CD4-positive, alpha-beta memory T cell (primary cell): ENCODE measurements around the gene CD3D. TPM values are rescaled to one million over a fixed set of nuclear protein-coding genes. Genes with fewer than 3 reads are reported as not detected.

Experiments used
- CTCF ChIA-PET: fragments of 350-600 bp; sonication (Branson Sonifier 250); formaldehyde crosslinking; loops from one replicate; lab custom pipeline; 2021; ENCODE audit warnings: inconsistent platforms; ENCODE audit not compliant: partially characterized antibody; lab: Charles Lee
- POLR2A ChIA-PET: fragments of 350-600 bp; sonication (Branson Sonifier 250); formaldehyde crosslinking; loops from one replicate; lab custom pipeline; 2021; ENCODE audit not compliant: partially characterized antibody; lab: Charles Lee
- DNase-seq, 5 donors: peaks; one replicate each; pipeline versions ENCODE4 v3.0.0 to v3.0.0-alpha.2; 2020 to 2022; ENCODE audit warnings: mixed read lengths in 1 of 5
- H3K27ac ChIP-seq: one replicate; pipeline ENCODE4 v1.7.0; 2013; ENCODE audit warnings: low read depth, low read length
- H3K27me3 ChIP-seq: 2 replicates; pipeline ENCODE4 v1.7.0; 2013; ENCODE audit warnings: mild to moderate bottlenecking, low read length, moderate library complexity; ENCODE audit not compliant: insufficient read depth
- H3K36me3 ChIP-seq: 2 replicates; pipeline ENCODE4 v1.7.0; 2013; ENCODE audit warnings: mild to moderate bottlenecking, low read length, moderate library complexity; ENCODE audit not compliant: insufficient read depth
- H3K4me1 ChIP-seq: 2 replicates; pipeline ENCODE4 v1.7.0; 2013; ENCODE audit warnings: mild to moderate bottlenecking, low read length, moderate library complexity; ENCODE audit not compliant: insufficient read depth
- H3K4me3 ChIP-seq, 2 donors: one replicate each; pipeline ENCODE4 v1.7.0; 2013; ENCODE audit warnings: low read length in 2 of 2, mild to moderate bottlenecking in 1 of 2
- H3K9me3 ChIP-seq, 2 donors: one replicate each; pipeline ENCODE4 v1.7.0; 2013; ENCODE audit warnings: low read length in 2 of 2, control low read depth in 1 of 2; ENCODE audit not compliant: control insufficient read depth in 1 of 2
- H3K27ac Mint-ChIP-seq, 7 donors: one replicate each; pipeline ENCODE4 v1.8.0; 2020 to 2021; ENCODE audit warnings: mixed read lengths in 7 of 7, mild to moderate bottlenecking in 6 of 7, inconsistent platforms in 3 of 7, moderate library complexity in 3 of 7
- H3K27me3 Mint-ChIP-seq, 2 donors: one replicate each; pipeline ENCODE4 v1.8.0; 2020 to 2021; ENCODE audit warnings: mixed read lengths in 2 of 2
- H3K36me3 Mint-ChIP-seq, 2 donors: one replicate each; pipeline ENCODE4 v1.8.0; 2020 to 2021; ENCODE audit warnings: mixed read lengths in 2 of 2, inconsistent platforms in 1 of 2, mild to moderate bottlenecking in 1 of 2
- H3K4me1 Mint-ChIP-seq, 4 donors: one replicate each; pipeline ENCODE4 v1.8.0; 2020 to 2021; ENCODE audit warnings: mixed read lengths in 4 of 4, mild to moderate bottlenecking in 1 of 4
- H3K4me3 Mint-ChIP-seq, 8 donors: one replicate each; pipeline ENCODE4 v1.8.0; 2020 to 2021; ENCODE audit warnings: mixed read lengths in 8 of 8, mild to moderate bottlenecking in 7 of 8, moderate library complexity in 6 of 8, inconsistent platforms in 3 of 8
- H3K9me3 Mint-ChIP-seq, 8 donors: one replicate each; pipeline ENCODE4 v1.8.0; 2020 to 2021; ENCODE audit warnings: mixed read lengths in 8 of 8, mild to moderate bottlenecking in 5 of 8, inconsistent platforms in 3 of 8, moderate library complexity in 1 of 8
- intact Hi-C: fragments of 100-400 bp; cut with micrococcal nuclease; formaldehyde crosslinking; loops from one replicate; pipeline ENCODE4 v1.15.1; 2023
- polyA plus RNA-seq, 2 donors: library from polyadenylated mRNA; unstranded; fragments of 300-500 nt; fragmentation: Illumina TruSeq; gene quantifications; one replicate each; pipeline ENCODE4 v1.2.3, GENCODE V29; 2021
- total RNA-seq, 2 experiments: library from RNA; stranded (reverse); gene quantifications; one replicate each; pipeline ENCODE4 v1.2.3, GENCODE V29; 2021

CD3D gene
- total and polyA plus RNA-seq, 4 experiments from 2014 or later = 338 to 1,046 (median 668) TPM

GRCh38 chr11:118341261-118341660 is 1.2 kb downstream of the CD3D start:
- Histone ChIP-seq H3K36me3 (peaks cover 16% of the 10 kb centered on the region), H3K4me3 (peak overlapping the region; percentile 89 to 97), H3K4me1 (peaks cover 68% of the 10 kb centered on the region), H3K9me3 (no peaks in the 10 kb centered on the region), H3K27me3 (no peaks in the 10 kb centered on the region), H3K27ac (peak overlapping the region; percentile 93)
- peaks cover 47 to 61% of the 10 kb centered on the region in 2 donors for H3K36me3 Mint-ChIP-seq
- peak overlapping the region; percentile 91 to 100 (median 97) for H3K4me3 Mint-ChIP-seq
- peaks cover 0 to 1% of the 10 kb centered on the region in 2 donors for H3K27me3 Mint-ChIP-seq
- ChIA-PET CTCF (interaction anchor here (0.8 to 2.6 kb wide), 3 partner anchors 11 to 143 kb away, joined by 3 to 14 read pairs (median 7); partner anchors contain the start of gene JAML), POLR2A (interaction anchor here (0.6 to 9.2 kb wide), 11 partner anchors 11 to 446 kb away, joined by 3 to 65 read pairs (median 4); partner anchors contain the start of genes JAML and UBE4A)
- intact Hi-C loops = no loop called here
- peak overlapping the region; percentile 97 to 100 (median 99) for H3K27ac Mint-ChIP-seq
- H3K4me1 Mint-ChIP-seq = peaks cover 36 to 83% (median 56%) of the 10 kb centered on the region in 4 donors
- peaks cover 0 to 2% (median 0%) of the 10 kb centered on the region in 8 donors for H3K9me3 Mint-ChIP-seq
- no peak for DNase-seq

GRCh38 chr11:118340449-118340848 is 2.1 kb downstream of the CD3D start:
- H3K36me3 ChIP-seq = peaks cover 16% of the 10 kb centered on the region
- DNase-seq = peak in 1 of 5 donors; percentile 21
- H3K4me1 Mint-ChIP-seq = peaks cover 33 to 80% (median 54%) of the 10 kb centered on the region in 4 donors
- H3K27me3 ChIP-seq = no peaks in the 10 kb centered on the region
- peak overlapping the region; percentile 98 to 100 (median 99) for H3K27ac Mint-ChIP-seq
- peak overlapping the region; percentile 93 for H3K27ac ChIP-seq
- CTCF ChIA-PET = interaction anchor here (2.6 kb wide), 1 partner anchor 12 kb away, joined by 14 read pairs; no protein-coding TSS in a partner anchor
- POLR2A ChIA-PET = interaction anchor here (1.0 to 9.2 kb wide), 9 partner anchors 14 to 138 kb away, joined by 3 to 65 read pairs (median 3); partner anchors contain the start of genes JAML, MPZL3 and UBE4A
- intact Hi-C loops = no loop called here
- no peaks in the 10 kb centered on the region for H3K9me3 ChIP-seq
- H3K4me1 ChIP-seq = peaks cover 68% of the 10 kb centered on the region
- H3K4me3 Mint-ChIP-seq = peak overlapping the region; percentile 91 to 100 (median 97)
- H3K27me3 Mint-ChIP-seq = peaks cover 0 to 1% of the 10 kb centered on the region in 2 donors
- H3K36me3 Mint-ChIP-seq = peaks cover 43 to 57% of the 10 kb centered on the region in 2 donors
- H3K9me3 Mint-ChIP-seq = peaks cover 0 to 2% (median 0%) of the 10 kb centered on the region in 8 donors
- H3K4me3 ChIP-seq = peak overlapping the region; percentile 89 to 97

- peak overlapping the region; percentile 93 for H3K27ac ChIP-seq
- peak overlapping the region; percentile 89 to 97 for H3K4me3 ChIP-seq
- peaks cover 40 to 48% of the 10 kb centered on the region in 2 donors for H3K36me3 Mint-ChIP-seq
- H3K4me3 Mint-ChIP-seq = peak overlapping the region; percentile 91 to 100 (median 97)
- H3K9me3 Mint-ChIP-seq = peaks cover 0 to 2% (median 0%) of the 10 kb centered on the region in 8 donors
- H3K4me1 ChIP-seq = peaks cover 73% of the 10 kb centered on the region
- H3K27me3 Mint-ChIP-seq = peaks cover 0 to 1% of the 10 kb centered on the region in 2 donors
- H3K9me3 ChIP-seq = no peaks in the 10 kb centered on the region
- DNase-seq = peak in 4 of 5 donors; percentile 24 to 62 (median 28)
- no peaks in the 10 kb centered on the region for H3K27me3 ChIP-seq
- H3K36me3 ChIP-seq = peaks cover 16% of the 10 kb centered on the region
- peaks cover 36 to 80% (median 55%) of the 10 kb centered on the region in 4 donors for H3K4me1 Mint-ChIP-seq
- CTCF ChIA-PET = interaction anchor here (0.7 to 1.7 kb wide), 3 partner anchors 8 to 17 kb away, joined by 3 to 6 read pairs (median 5); no protein-coding TSS in a partner anchor
- intact Hi-C loops = loop anchor here (1.0 kb wide), 1 partner anchor 20 kb away; the partner anchor contains the start of gene UBE4A
- H3K27ac Mint-ChIP-seq = peak overlapping the region; percentile 98 to 100 (median 99)
- POLR2A ChIA-PET = interaction anchor here (1.0 to 9.2 kb wide), 13 partner anchors 9 to 137 kb away, joined by 3 to 65 read pairs (median 5); partner anchors contain the start of genes KMT2A, MPZL3 and UBE4A
Measured at GRCh38 chr11:118339281-118339961, 3.1 kb downstream of the CD3D start.

DNA sequence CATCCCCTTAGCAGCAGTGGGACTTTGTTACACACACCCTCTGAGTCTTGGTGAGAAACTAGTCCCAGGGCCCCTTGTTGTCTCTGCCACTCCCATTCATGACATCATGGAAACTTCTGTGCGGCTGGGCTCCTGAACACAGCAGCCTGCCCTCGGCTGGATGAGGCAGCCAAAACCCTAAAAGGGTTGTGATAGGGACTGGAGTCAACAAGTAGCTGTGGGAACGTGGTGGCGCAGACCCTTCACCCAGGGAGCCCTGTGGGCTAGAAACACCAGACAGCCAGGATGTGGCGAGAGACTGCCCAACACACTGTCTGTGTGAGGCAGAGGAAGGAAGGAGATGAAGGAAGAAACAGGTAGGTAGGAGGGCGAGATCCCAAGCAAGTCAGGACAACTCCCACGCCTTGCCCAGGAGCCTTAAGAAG is 3.9 kb downstream of the CD3D start:
- Mint-ChIP-seq H3K9me3 (peaks cover 0 to 2% (median 0%) of the 10 kb centered on the region in 8 donors), H3K36me3 (peaks cover 40 to 44% of the 10 kb centered on the region in 2 donors), H3K4me3 (peak overlapping the region; percentile 91 to 100 (median 97)), H3K27me3 (peaks cover 0 to 1% of the 10 kb centered on the region in 2 donors), H3K27ac (peak overlapping the region; percentile 98 to 100 (median 99)), H3K4me1 (peaks cover 32 to 79% (median 55%) of the 10 kb centered on the region in 4 donors)
- ChIA-PET POLR2A (interaction anchor here (1.1 to 9.2 kb wide), 10 partner anchors 10 to 136 kb away, joined by 3 to 65 read pairs (median 6); partner anchors contain the start of genes KMT2A, MPZL3 and UBE4A), CTCF (interaction anchor here (1.2 to 1.7 kb wide), 2 partner anchors 9 to 15 kb away, joined by 5 to 6 read pairs; no protein-coding TSS in a partner anchor)
- no peaks in the 10 kb centered on the region for H3K9me3 ChIP-seq
- H3K27me3 ChIP-seq = no peaks in the 10 kb centered on the region
- intact Hi-C loops = loop anchor here (1.0 kb wide), 2 partner anchors 21 to 34 kb away; partner anchors contain the start of genes CD3E and UBE4A
- peaks cover 75% of the 10 kb centered on the region for H3K4me1 ChIP-seq
- peak; percentile 87 to 98 (median 90) for DNase-seq
- peaks cover 16% of the 10 kb centered on the region for H3K36me3 ChIP-seq
- H3K4me3 ChIP-seq = peak overlapping the region; percentile 89 to 97
- H3K27ac ChIP-seq = peak overlapping the region; percentile 93

- Histone ChIP-seq H3K27me3 (no peaks in the 10 kb centered on the region), H3K4me3 (no peak overlapping the region), H3K36me3 (peaks cover 16% of the 10 kb centered on the region), H3K4me1 (peaks cover 63% of the 10 kb centered on the region), H3K9me3 (no peaks in the 10 kb centered on the region), H3K27ac (peak overlapping the region; percentile 38)
- H3K9me3 Mint-ChIP-seq = peaks cover 0 to 2% (median 0%) of the 10 kb centered on the region in 8 donors
- H3K4me1 Mint-ChIP-seq = peaks cover 28 to 57% (median 47%) of the 10 kb centered on the region in 4 donors
- H3K4me3 Mint-ChIP-seq = peak overlapping the region; percentile 0 to 71 (median 48)
- H3K27me3 Mint-ChIP-seq = peaks cover 0 to 1% of the 10 kb centered on the region in 2 donors
- ChIA-PET CTCF (interaction anchor here (1.0 to 1.5 kb wide), 5 partner anchors 12 to 136 kb away, joined by 3 to 4 read pairs (median 4); no protein-coding TSS in a partner anchor), POLR2A (interaction anchor here (0.7 to 4.4 kb wide), 4 partner anchors 9 to 110 kb away, joined by 3 to 35 read pairs (median 3); partner anchors contain the start of genes CD3D, CD3G and JAML)
- H3K36me3 Mint-ChIP-seq = peaks cover 21% of the 10 kb centered on the region in 2 donors
- intact Hi-C loops = no loop called here
- peak overlapping the region; percentile 48 to 98 (median 83) for H3K27ac Mint-ChIP-seq
- peak in 4 of 5 donors; percentile 43 to 57 (median 52) for DNase-seq
Measured at GRCh38 chr11:118334745-118335144, 7.8 kb downstream of the CD3D start.

GRCh38 chr11:118328745-118329144 is 13.8 kb downstream of the CD3D start:
- POLR2A ChIA-PET = interaction anchor here (1.0 to 1.8 kb wide), 2 partner anchors 13 to 31 kb away, joined by 6 read pairs; partner anchors contain the start of genes CD3D and UBE4A
- no peak overlapping the region for H3K4me3 Mint-ChIP-seq
- Histone ChIP-seq H3K4me1 (peaks cover 10% of the 10 kb centered on the region), H3K27me3 (no peaks in the 10 kb centered on the region), H3K9me3 (no peaks in the 10 kb centered on the region), H3K27ac (no peak overlapping the region), H3K4me3 (no peak overlapping the region), H3K36me3 (no peaks in the 10 kb centered on the region)
- intact Hi-C loops = no loop called here
- H3K4me1 Mint-ChIP-seq = peaks cover 8 to 32% (median 17%) of the 10 kb centered on the region in 4 donors
- H3K9me3 Mint-ChIP-seq = no peaks in the 10 kb centered on the region
- H3K27ac Mint-ChIP-seq = peak overlapping the region in 4 of 7 donors; percentile 1 to 75 (median 58)
- peaks cover 9 to 25% of the 10 kb centered on the region in 2 donors for H3K36me3 Mint-ChIP-seq
- no peaks in the 10 kb centered on the region for H3K27me3 Mint-ChIP-seq
- CTCF ChIA-PET = interaction anchor here (0.9 kb wide), 1 partner anchor 11 kb away, joined by 3 read pairs; no protein-coding TSS in a partner anchor
- no peak for DNase-seq
